Measurements from ENCODE around the gene OR51B4. TPM values are rescaled to one million over a fixed set of nuclear protein-coding genes. Genes with fewer than 3 reads are reported as not detected.

OR51B4 gene
- total RNA-seq, 4 donors from 2014 or later, result not detected

DNA sequence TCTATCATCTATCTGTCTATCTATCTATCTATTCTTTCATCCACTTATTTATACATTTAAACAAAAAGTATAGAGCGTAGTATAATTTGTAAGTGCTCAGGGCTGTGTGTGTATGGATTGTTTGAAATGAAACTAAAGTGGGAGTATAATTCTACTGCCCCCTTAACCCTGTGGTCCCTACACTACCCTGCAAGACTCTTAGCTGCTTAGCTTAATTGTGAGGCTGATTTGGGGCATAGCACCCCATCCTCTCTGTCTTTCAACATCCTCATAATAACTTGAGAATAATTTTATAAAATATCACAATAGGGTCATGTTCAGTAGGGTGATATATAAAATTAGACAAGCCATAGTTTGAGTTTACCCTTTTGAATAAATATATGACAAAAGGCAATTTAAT lies 11.6 kb downstream of the OR51B4 start:
- TF ChIP-seq, protein P1, sequence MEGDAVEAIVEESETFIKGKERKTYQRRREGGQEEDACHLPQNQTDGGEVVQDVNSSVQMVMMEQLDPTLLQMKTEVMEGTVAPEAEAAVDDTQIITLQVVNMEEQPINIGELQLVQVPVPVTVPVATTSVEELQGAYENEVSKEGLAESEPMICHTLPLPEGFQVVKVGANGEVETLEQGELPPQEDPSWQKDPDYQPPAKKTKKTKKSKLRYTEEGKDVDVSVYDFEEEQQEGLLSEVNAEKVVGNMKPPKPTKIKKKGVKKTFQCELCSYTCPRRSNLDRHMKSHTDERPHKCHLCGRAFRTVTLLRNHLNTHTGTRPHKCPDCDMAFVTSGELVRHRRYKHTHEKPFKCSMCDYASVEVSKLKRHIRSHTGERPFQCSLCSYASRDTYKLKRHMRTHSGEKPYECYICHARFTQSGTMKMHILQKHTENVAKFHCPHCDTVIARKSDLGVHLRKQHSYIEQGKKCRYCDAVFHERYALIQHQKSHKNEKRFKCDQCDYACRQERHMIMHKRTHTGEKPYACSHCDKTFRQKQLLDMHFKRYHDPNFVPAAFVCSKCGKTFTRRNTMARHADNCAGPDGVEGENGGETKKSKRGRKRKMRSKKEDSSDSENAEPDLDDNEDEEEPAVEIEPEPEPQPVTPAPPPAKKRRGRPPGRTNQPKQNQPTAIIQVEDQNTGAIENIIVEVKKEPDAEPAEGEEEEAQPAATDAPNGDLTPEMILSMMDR (IDR thresholded peaks at IDR 0.05; ENCODE audit: low read depth), result no peak

GRCh38 chr11:5289696-5290095 lies 12.1 kb downstream of the OR51B4 start:
- TF ChIP-seq, protein P1 (IDR thresholded peaks at IDR 0.05; ENCODE audit: low read depth), result no peak

GRCh38 chr11:5288906-5289550 lies 12.7 kb downstream of the OR51B4 start:
- TF ChIP-seq, protein P1 (IDR thresholded peaks at IDR 0.05; ENCODE audit: low read depth), result no peak

DNA sequence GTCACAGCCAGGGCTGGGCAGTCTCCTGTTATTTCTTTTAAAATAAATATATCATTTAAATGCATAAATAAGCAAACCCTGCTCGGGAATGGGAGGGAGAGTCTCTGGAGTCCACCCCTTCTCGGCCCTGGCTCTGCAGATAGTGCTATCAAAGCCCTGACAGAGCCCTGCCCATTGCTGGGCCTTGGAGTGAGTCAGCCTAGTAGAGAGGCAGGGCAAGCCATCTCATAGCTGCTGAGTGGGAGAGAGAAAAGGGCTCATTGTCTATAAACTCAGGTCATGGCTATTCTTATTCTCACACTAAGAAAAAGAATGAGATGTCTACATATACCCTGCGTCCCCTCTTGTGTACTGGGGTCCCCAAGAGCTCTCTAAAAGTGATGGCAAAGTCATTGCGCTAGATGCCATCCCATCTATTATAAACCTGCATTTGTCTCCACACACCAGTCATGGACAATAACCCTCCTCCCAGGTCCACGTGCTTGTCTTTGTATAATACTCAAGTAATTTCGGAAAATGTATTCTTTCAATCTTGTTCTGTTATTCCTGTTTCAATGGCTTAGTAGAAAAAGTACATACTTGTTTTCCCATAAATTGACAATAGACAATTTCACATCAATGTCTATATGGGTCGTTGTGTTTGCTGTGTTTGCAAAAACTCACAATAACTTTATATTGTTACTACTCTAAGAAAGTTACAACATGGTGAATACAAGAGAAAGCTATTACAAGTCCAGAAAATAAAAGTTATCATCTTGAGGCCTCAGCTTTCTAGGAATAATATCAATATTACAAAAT lies 13.4 kb downstream of the OR51B4 start:
- TF ChIP-seq, protein P1 (IDR thresholded peaks at IDR 0.05; ENCODE audit: low read depth), result no peak

GRCh38 chr11:5286901-5287300 lies 14.8 kb downstream of the OR51B4 start:
- TF ChIP-seq, protein P1 (IDR thresholded peaks at IDR 0.05; ENCODE audit: low read depth), result no peak

DNA sequence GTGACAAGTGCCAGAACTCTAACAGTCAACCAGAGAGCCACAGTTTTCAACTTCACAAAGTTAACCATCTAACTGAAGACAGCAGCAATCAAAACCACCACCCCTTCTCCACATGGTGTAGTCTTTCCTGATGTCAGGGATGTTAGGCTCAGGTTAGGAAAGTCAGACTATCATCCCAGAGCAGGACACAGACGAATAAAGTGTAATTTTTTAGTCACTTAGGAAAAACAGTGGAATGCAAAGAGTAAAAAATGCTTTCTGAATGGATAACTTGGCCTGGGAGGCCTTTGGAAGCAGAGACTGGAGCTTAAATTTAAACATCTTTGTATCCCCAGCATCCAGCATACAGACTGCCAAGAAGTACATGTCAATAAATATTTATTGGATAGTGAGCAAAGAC lies 15.4 kb downstream of the OR51B4 start:
- TF ChIP-seq, protein P1 (IDR thresholded peaks at IDR 0.05; ENCODE audit: low read depth), result no peak

DNA sequence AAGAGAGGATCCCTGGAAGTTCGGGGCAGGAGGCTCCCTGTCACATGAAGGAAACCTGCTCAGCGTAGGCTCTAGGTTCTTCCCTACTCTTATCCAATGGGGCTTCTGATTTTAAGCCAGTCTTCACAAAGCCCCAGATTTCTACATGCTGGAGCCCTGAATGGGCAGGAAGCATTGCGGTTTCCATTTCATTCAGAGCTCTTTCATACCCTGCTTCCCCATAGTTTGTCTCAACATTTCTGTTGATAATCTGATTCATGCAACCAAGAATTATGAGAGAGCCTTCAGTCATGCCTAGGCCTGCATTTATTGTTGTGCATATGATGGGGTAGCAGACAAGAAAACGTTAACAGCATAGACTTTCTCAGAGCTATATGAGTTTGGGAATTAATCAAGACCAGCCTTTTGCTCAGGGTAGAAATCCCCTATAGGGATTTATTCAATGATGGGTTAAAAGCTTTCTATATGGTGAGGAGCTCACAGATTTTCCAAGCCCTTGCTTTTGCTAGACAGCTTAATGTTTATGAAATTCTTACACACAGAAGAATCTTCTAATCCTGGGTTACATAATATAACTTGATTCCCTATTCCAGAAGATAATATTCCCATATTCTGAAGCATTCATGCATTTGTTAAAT lies 15.9 kb downstream of the OR51B4 start:
- TF ChIP-seq, protein P1 (IDR thresholded peaks at IDR 0.05; ENCODE audit: low read depth), result no peak
